GOT3 (cell line): ENCODE results near the gene CFL2.

ENCODE experiments used
- DNase-seq: peaks from one replicate; lab custom pipeline; 2025; ENCODE audit warnings: mixed read lengths; lab: John Stamatoyannopoulos, UW

The CFL2 gene

DNA sequence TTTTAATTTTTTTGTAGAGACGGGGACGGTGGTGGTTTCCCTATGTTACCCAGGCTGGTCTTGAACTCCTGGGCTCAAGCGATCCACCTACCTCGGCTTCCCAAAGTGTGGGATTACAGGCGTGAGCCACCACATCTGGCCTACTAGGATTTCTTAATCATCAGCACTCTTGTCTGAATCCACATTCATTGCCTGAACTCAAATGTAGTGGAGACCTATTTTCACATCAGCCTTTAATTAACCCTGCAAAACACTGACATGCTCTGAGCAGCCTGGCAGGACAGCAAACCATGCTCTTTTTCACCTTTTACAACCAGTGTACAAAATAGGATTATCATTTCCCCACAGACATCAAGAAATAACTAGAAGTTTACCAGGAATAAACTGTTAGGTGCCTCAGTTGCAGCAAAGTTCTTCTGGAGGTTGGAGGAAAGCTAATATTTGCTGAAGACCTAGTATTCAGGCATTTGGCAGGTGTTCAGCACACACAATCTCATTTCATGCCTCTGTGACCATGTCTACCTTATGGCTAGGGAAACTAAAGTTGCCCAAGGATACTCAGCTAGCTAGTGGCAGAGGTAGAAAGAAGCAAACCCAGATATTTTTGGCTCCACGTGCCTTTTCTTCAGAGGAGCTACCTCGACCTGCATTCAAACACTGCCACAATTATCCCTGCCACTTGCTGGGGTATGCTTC, 37.7 kb downstream of the CFL2 start:
- no peak for DNase-seq

DNA sequence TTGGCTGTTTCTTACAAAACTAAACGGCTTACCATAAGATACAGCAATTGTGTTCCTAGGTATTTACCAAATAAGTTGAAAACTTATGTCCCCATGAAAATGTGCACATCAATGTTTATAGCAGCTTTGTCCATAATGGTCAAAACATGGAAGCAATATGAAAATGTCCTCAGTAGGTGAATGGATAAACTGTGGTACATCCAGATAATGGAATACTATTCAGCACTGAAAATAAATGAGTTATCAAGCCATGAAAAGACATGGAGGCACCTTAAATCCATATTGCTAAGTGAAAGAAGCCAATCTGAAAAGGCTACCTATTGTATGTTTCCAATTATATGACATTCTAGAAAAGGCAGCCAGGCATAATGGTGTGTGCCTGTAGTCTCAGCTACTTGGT, 40.7 kb downstream of the CFL2 start:
- no peak for DNase-seq

DNA sequence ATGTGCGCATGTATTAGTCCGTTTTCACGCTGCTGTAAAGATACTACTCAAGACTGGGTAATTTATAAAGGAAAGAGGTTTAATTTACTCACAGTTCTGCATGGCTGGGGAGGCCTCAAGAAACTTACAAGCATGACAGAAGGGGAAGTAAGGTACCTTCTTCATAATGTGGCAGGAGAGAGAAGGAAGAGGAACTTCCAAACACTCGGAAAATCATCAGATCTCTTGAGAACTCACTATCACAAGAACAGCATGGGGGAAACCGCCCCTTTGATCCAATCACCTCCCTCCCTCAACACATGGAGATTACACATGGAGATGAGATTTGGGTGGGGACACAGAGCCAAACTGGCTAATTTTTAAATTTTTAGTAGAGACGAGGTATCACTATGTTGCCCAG, 42.7 kb downstream of the CFL2 start:
- DNase-seq, result no peak

DNA sequence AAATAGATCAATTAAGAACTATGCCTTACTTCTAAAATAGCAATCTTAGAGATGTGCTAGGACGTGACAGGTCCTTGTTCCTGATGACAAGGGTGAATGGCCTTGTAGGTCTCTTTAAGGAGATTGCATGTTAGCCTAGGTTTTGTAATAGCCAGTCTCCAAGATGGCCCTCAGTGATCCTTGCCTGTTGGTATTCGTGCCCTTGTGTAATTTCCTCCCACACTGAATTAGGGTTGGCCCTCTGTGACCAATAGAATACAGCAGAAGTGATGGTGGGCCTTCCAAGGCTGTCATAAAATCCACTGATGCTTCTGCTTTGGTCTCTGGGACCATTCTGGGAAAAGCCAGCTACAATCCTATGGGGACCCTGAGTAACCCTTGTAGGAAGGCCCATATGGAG, 46.3 kb downstream of the CFL2 start:
- no peak for DNase-seq

DNA sequence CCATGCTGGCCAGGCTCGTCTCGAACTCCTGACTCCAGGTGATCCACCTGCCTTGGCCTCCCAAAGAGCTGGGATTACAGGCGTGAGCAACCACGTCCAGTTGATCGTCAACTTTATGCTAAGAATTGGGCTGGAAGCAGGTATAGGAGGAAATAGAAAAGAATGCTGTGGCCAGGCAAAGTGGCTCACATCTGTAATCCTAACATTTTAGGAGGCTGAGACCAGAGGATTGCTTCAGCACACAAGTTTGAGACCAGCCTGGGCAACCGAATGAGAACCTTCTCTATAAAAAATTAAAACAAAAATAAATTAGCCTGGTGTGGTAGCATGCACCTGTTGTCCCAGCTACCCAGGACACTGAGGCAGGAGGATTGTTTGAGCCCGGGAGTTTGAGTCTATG, 47.4 kb downstream of the CFL2 start:
- no peak for DNase-seq

DNA sequence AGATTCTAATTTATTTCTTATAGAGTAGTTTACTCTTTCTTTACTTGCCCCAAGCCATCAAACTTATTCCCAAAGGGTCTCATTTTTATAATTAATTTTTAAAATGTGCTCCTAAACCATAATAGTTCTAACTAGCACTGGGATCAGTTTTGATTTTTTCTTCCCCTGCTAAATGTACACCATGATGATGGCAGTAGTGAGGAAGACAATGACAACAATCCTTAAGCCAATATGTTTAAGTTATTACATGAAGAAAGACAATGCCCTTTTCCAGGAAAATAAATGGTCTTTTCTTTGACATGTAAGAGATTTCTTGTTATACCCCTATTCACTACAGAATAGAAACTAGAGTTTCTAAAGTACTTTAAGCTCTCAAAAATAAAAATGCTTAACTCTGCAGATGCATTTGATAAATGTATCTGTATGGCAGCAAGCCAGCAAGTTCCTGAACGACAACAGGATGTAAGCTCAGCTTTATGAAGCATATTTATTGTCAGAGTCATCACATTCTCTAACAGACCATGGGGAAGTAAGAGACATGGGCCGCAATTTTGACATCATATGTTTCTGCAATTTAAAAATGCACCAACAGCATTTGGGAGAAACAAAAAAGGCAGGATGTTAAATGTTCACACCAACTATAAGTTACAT, 48.5 kb downstream of the CFL2 start:
- DNase-seq, result no peak

DNA sequence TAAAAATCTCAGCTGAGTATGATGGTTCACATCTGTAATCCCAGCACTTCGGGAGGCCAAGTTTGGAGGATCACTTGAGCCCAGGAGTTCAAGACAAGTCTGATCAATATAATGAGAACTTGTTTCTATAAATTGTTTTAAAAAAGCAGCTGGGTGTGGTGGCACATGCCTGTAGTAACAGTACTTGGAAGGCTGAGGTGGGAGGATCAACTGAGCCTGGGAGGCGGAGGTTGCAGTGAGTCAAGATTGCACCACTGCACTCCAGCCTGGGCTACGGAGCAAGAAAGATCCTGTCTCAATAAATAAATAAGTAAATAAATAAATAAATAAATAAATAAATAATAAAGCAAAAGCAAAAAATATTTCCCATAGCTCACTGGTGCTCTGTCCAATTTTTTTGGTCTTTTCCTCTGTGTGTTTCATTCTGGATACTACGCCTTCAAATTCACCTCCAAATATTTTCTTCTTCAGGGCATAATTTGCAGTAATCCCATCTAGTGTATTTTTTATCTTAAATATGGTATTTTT, 51.8 kb downstream of the CFL2 start:
- no peak for DNase-seq

DNA sequence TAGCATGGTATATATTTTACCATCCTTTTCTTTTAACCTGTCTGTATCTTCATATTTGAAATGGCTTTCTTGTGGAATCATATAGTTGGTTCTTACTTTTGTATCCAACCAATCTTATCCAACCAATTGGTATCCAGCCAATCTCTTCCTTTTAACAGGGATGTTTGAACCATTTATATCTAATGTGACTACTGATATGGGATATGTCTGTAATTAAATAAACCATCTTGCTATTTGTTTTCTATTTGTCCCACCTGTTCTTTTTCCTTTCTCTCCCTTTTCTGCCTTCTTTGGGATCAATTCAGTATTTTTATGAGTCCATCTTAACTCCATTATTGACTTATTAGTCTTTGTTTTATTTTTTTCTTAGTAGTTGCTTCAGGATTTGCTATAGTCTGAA, 53.6 kb downstream of the CFL2 start:
- no peak for DNase-seq
